Measurements from ENCODE around the gene B4GALT1.

GRCh38 chr9:33153001-33153400, 14.1 kb downstream of the B4GALT1 start:
- TF ChIP-seq SUZ12 (IDR thresholded peaks at IDR 0.05), result no peak
- no peak for TF ChIP-seq ZNF384 (IDR thresholded peaks at IDR 0.05)
- no peak for TF ChIP-seq ARNT (IDR thresholded peaks at IDR 0.05)
- TF ChIP-seq SP1 (IDR thresholded peaks at IDR 0.05), result no peak
- TF ChIP-seq CTBP1 (IDR thresholded peaks at IDR 0.05; ENCODE audit: borderline replicate concordance), result no peak
- no peak for TF ChIP-seq BHLHE40 (IDR thresholded peaks at IDR 0.05; ENCODE audit: borderline replicate concordance)
- no peak for TF ChIP-seq FOXA1 (IDR thresholded peaks at IDR 0.05)
- no peak for TF ChIP-seq FOXM1 (IDR thresholded peaks at IDR 0.05; ENCODE audit: borderline replicate concordance)
- no peak for TF ChIP-seq LEF1 (IDR thresholded peaks at IDR 0.05; ENCODE audit: borderline replicate concordance)
- no peak for TF ChIP-seq FOXK2 (IDR thresholded peaks at IDR 0.05)
- no peak for TF ChIP-seq L3MBTL2 (conservative IDR thresholded peaks at IDR 0.05)
- no peak for TF ChIP-seq NFRKB (IDR thresholded peaks at IDR 0.05)
- TF ChIP-seq PKNOX1 (IDR thresholded peaks at IDR 0.05), result no peak
- TF ChIP-seq TARDBP (IDR thresholded peaks at IDR 0.05), result no peak

All from HEK293T (cell line).